CD14-positive monocyte (primary cell): ENCODE results near the gene SAMHD1. TPM values are rescaled to one million over a fixed set of nuclear protein-coding genes. Genes with fewer than 3 reads are reported as not detected.

Experiments used
- DNase-seq, 3 donors: peaks; one replicate each; pipeline ENCODE4 v3.0.0-alpha.2; 2011 to 2022
- H2AFZ ChIP-seq: 2 replicates; pipeline ENCODE4 v1.6.0; 2012; ENCODE audit warnings: mild to moderate bottlenecking, low read depth, low read length, inconsistent platforms; ENCODE audit not compliant: insufficient read depth, poor library complexity, severe bottlenecking
- H3K27ac ChIP-seq, 2 donors: 1 replicate in 1 of 2; 2 replicates in 1 of 2; pipeline ENCODE4 v1.5.1; 2012 to 2013; ENCODE audit warnings: low read length in 2 of 2, control low read depth in 1 of 2, inconsistent platforms in 1 of 2, low read depth in 1 of 2, mild to moderate bottlenecking in 1 of 2
- H3K27me3 ChIP-seq, 2 donors: one replicate each; pipeline versions ENCODE4 v1.6.0 to v1.6.1; 2011 to 2013; ENCODE audit warnings: low read length in 2 of 2; ENCODE audit not compliant: control insufficient read depth in 2 of 2, insufficient read depth in 2 of 2
- H3K36me3 ChIP-seq, 2 donors: replicated peaks in 1 of 2; 1 replicate in 1 of 2; 2 replicates in 1 of 2; pipeline versions ENCODE4 v1.5.1 to v1.6.1; 2012 to 2013; ENCODE audit warnings: low read length in 2 of 2, control low read depth in 1 of 2, inconsistent platforms in 1 of 2, mild to moderate bottlenecking in 1 of 2; ENCODE audit not compliant: insufficient read depth in 2 of 2, control insufficient read depth in 1 of 2
- H3K4me1 ChIP-seq, 2 donors: 1 replicate in 1 of 2; 2 replicates in 1 of 2; pipeline versions ENCODE4 v1.5.1 to v1.6.1; 2012 to 2013; ENCODE audit warnings: low read length in 2 of 2, control low read depth in 1 of 2, inconsistent platforms in 1 of 2, mild to moderate bottlenecking in 1 of 2, moderate library complexity in 1 of 2; ENCODE audit not compliant: insufficient read depth in 2 of 2, control insufficient read depth in 1 of 2
- H3K4me2 ChIP-seq: replicated peaks from 2 replicates; pipeline ENCODE3; 2012; ENCODE audit warnings: low read length, moderate library complexity, mild to moderate bottlenecking; ENCODE audit not compliant: poor library complexity, severe bottlenecking; ENCODE audit errors: extremely low read depth
- H3K4me3 ChIP-seq, 3 experiments: fragments of 200-600 bp in 1 of 3; sonication (generic) in 1 of 3; replicated peaks in 1 of 3; 1 replicate in 2 of 3; 2 replicates in 1 of 3; pipeline ENCODE4 v1.5.1; 2011 to 2013; ENCODE audit warnings: low read length in 3 of 3, mild to moderate bottlenecking in 3 of 3, control low read depth in 2 of 3, low read depth in 2 of 3, inconsistent platforms in 1 of 3, moderate library complexity in 1 of 3
- H3K79me2 ChIP-seq: 2 replicates; pipeline ENCODE4 v1.6.0; 2012; ENCODE audit warnings: mild to moderate bottlenecking, control low read depth, inconsistent platforms, low read length, moderate library complexity; ENCODE audit not compliant: insufficient read depth
- H3K9ac ChIP-seq: 2 replicates; pipeline ENCODE4 v1.6.0; 2017; ENCODE audit warnings: low read length, mild to moderate bottlenecking; ENCODE audit not compliant: insufficient read depth, poor library complexity, severe bottlenecking
- H3K9me3 ChIP-seq, 2 donors: replicated peaks in 1 of 2; 1 replicate in 1 of 2; 2 replicates in 1 of 2; pipeline versions ENCODE4 v1.5.1 to v1.6.1; 2012 to 2013; ENCODE audit warnings: low read length in 2 of 2, control low read depth in 1 of 2; ENCODE audit not compliant: control insufficient read depth in 1 of 2, insufficient read depth in 1 of 2
- H4K20me1 ChIP-seq: 2 replicates; pipeline ENCODE4 v1.6.0; 2012; ENCODE audit warnings: mild to moderate bottlenecking, low read length, control low read depth, moderate library complexity; ENCODE audit not compliant: insufficient read depth
- H3K27ac Mint-ChIP-seq, 7 donors: one replicate each; pipeline ENCODE4 v1.8.0; 2020; ENCODE audit warnings: mild to moderate bottlenecking in 7 of 7, mixed read lengths in 7 of 7, moderate library complexity in 6 of 7, inconsistent platforms in 2 of 7
- H3K27me3 Mint-ChIP-seq, 3 donors: one replicate each; pipeline ENCODE4 v1.8.0; 2021 to 2022; ENCODE audit warnings: low read depth in 3 of 3, mild to moderate bottlenecking in 3 of 3, mixed read lengths in 3 of 3, moderate library complexity in 3 of 3, inconsistent platforms in 1 of 3
- H3K36me3 Mint-ChIP-seq, 2 donors: one replicate each; pipeline ENCODE4 v1.8.0; 2020; ENCODE audit warnings: mixed read lengths in 2 of 2, inconsistent platforms in 1 of 2, mild to moderate bottlenecking in 1 of 2
- H3K4me1 Mint-ChIP-seq: one replicate; pipeline ENCODE4 v1.8.0; 2020; ENCODE audit warnings: mild to moderate bottlenecking, mixed read lengths
- H3K4me3 Mint-ChIP-seq, 2 donors: one replicate each; pipeline ENCODE4 v1.8.0; 2020; ENCODE audit warnings: mild to moderate bottlenecking in 2 of 2, mixed read lengths in 2 of 2, moderate library complexity in 1 of 2
- H3K9me3 Mint-ChIP-seq, 7 donors: one replicate each; pipeline ENCODE4 v1.8.0; 2020 to 2022; ENCODE audit warnings: mixed read lengths in 7 of 7, mild to moderate bottlenecking in 6 of 7, moderate library complexity in 6 of 7, inconsistent platforms in 2 of 7
- WGBS: methylation state at CpG from one replicate; pipeline ENCODE4 v1.1.5; 2013; ENCODE audit warnings: missing lambda C conversion rate; ENCODE audit not compliant: insufficient coverage; 5-methylcytosine and 5-hydroxymethylcytosine counted together
- intact Hi-C, 2 donors: fragments of 100-400 bp; cut with micrococcal nuclease; formaldehyde crosslinking; loops; one replicate each; pipeline versions ENCODE4 v1.15.0 to v1.15.1; 2023
- polyA plus RNA-seq, 3 donors: library from polyadenylated mRNA; depleted of rRNA in 1 of 3; unstranded in 2 of 3; stranded (reverse) in 1 of 3; fragments of 300-500 nt in 2 of 3; fragments of >200 nt in 1 of 3; fragmentation: Illumina TruSeq in 2 of 3; gene quantifications; 1 replicate in 2 of 3; 2 replicates in 1 of 3; pipeline ENCODE4 v1.2.3, GENCODE V29; 2012 to 2021
- TF ChIP-seq, protein P1 (sequence below): fragments of 200-600 bp; IDR thresholded peaks from one replicate; pipeline ENCODE4 v1.8.0; 2022; ENCODE audit warnings: antibody characterized with exemption, mild to moderate bottlenecking

Gene SAMHD1
- polyA plus RNA-seq, 3 donors, result 232 to 796 (median 590) TPM

DNA sequence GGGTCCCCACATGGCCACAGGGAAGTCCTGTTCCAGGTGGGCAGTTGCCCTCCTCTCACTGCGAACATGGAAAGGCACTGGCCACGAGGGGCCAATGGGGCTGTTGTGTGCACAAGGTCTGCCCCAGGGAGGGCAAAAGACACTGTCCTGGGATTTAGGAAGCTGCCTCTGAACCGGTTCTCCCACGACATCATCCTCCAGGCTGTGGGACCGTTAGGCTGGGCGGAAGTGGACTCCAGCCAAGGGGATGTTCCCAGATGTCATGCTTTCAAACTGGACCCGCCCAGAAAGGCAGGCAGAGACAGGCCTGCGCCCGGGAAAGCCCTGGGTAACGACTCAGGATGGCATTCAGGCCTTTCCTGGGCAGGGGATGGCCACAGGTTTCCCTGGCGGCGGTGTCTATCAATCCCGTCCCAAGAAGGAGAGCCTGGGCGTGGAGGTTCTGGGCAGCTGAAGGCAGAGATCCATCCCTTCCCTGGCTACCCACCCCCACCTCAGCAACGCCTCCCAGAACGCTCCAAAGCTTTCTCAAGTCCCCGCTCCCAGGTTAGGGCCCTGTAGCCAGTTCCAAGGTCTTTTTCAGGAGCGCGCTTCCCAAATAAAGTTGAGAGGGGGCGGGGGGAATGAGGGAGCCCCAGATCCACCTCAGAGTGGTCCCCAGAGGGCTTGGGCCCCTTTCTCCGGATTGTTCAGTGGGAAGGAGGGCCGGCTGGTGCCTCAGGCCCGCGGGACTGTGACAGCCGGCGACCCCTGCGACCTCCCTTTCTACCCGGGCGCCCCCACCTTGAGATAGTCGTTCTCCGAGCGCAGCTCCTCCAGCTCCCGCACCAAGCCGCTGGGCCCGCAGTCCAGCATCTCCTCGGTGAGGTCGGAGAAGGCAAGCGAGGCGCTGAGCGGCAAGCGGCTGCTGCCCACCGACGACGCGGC lies 89.4 kb downstream of the SAMHD1 start:
- intact Hi-C loops, result loop anchor here (2.0 to 10.0 kb wide), 4 partner anchors 25 to 247 kb away; partner anchors contain the start of gene DSN1 (in 1 of the 2)
- Histone ChIP-seq H3K4me2 (peak overlapping the region; percentile 70), H3K4me3 (peak overlapping the region in 2 of 3 experiments; percentile 39 to 71), H3K27me3 (peaks cover 0 to 17% of the 10 kb centered on the region in 2 donors), H3K79me2 (peaks cover 18% of the 10 kb centered on the region), H4K20me1 (peaks cover 46% of the 10 kb centered on the region), H3K4me1 (peaks cover 44 to 56% of the 10 kb centered on the region in 2 donors), H3K27ac (peak overlapping the region in 1 of 2 donors; percentile 17), H3K9ac (peak overlapping the region; percentile 60), H2AFZ (peak overlapping the region; percentile 35), H3K36me3 (no peaks in the 10 kb centered on the region), H3K9me3 (no peaks in the 10 kb centered on the region)
- peak in 1 of 3 donors; percentile 66 for DNase-seq
- Mint-ChIP-seq H3K27me3 (peaks cover 17 to 30% (median 24%) of the 10 kb centered on the region in 3 donors), H3K27ac (peak overlapping the region in 5 of 7 donors; percentile 4 to 72 (median 59)), H3K4me3 (peak overlapping the region; percentile 76 to 85), H3K9me3 (peaks cover 0 to 2% (median 0%) of the 10 kb centered on the region in 7 donors), H3K36me3 (peaks cover 12 to 21% of the 10 kb centered on the region in 2 donors), H3K4me1 (peaks cover 67% of the 10 kb centered on the region)
- TF ChIP-seq, protein P1, sequence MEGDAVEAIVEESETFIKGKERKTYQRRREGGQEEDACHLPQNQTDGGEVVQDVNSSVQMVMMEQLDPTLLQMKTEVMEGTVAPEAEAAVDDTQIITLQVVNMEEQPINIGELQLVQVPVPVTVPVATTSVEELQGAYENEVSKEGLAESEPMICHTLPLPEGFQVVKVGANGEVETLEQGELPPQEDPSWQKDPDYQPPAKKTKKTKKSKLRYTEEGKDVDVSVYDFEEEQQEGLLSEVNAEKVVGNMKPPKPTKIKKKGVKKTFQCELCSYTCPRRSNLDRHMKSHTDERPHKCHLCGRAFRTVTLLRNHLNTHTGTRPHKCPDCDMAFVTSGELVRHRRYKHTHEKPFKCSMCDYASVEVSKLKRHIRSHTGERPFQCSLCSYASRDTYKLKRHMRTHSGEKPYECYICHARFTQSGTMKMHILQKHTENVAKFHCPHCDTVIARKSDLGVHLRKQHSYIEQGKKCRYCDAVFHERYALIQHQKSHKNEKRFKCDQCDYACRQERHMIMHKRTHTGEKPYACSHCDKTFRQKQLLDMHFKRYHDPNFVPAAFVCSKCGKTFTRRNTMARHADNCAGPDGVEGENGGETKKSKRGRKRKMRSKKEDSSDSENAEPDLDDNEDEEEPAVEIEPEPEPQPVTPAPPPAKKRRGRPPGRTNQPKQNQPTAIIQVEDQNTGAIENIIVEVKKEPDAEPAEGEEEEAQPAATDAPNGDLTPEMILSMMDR, result no peak
- 41% methylated on average over 39 of the region's 45 CpGs for WGBS

DNA sequence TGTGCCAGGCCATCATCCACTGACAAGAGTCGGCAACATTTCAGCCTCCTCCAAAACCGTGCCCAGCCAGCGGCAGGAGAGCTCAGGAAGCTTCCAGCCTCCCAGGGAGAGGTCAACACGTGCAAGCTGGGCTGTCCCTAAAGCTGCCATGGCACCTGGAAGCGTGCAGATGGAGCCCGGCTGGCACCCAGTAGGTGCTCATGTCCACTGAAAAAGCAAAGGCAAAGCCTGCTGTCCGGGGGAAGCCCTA lies 90.0 kb downstream of the SAMHD1 start:
- Histone ChIP-seq H3K4me3 (peak overlapping the region in 1 of 3 experiments; percentile 71), H3K36me3 (no peaks in the 10 kb centered on the region), H3K4me1 (peaks cover 43 to 55% of the 10 kb centered on the region in 2 donors), H3K27me3 (peaks cover 0 to 17% of the 10 kb centered on the region in 2 donors), H4K20me1 (peaks cover 51% of the 10 kb centered on the region), H2AFZ (no peak overlapping the region), H3K79me2 (peaks cover 18% of the 10 kb centered on the region), H3K27ac (no peak overlapping the region), H3K9ac (peak overlapping the region; percentile 60), H3K4me2 (peak overlapping the region; percentile 70), H3K9me3 (no peaks in the 10 kb centered on the region)
- no peak for DNase-seq
- 89% methylated on average over 7 of the region's 7 CpGs for WGBS
- Mint-ChIP-seq H3K27me3 (peaks cover 17 to 30% (median 22%) of the 10 kb centered on the region in 3 donors), H3K4me1 (peaks cover 67% of the 10 kb centered on the region), H3K27ac (peak overlapping the region in 3 of 7 donors; percentile 7 to 61 (median 20)), H3K4me3 (peak overlapping the region; percentile 76 to 85), H3K36me3 (peaks cover 12 to 23% of the 10 kb centered on the region in 2 donors), H3K9me3 (peaks cover 0 to 2% (median 0%) of the 10 kb centered on the region in 7 donors)
- TF ChIP-seq, protein P1, result no peak
- intact Hi-C loops, result loop anchor here (5.0 to 10.0 kb wide), 3 partner anchors 54 to 247 kb away; partner anchors contain the start of gene DSN1 (in 1 of the 2)
